ENCODE measurements around the gene ENPP3.

The ENPP3 gene

DNA sequence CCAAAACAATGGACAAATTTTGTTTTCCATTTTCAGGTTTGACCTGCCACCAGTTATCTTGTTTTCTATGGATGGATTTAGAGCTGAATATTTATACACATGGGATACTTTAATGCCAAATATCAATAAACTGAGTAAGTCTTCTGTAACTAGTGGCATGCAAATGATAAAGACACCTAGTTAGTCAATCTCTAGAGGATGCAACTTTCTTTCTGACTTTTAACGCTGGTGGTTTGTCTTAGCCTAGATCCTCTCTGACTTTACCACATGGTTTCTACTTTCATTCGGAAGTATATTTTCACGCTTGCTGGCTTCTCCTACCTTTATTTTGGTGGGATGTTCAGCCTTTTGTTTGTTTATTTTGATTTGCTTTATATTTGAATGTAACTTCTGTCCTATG lies 21.2 kb downstream of the ENPP3 start:
- TF ChIP-seq, protein P1, sequence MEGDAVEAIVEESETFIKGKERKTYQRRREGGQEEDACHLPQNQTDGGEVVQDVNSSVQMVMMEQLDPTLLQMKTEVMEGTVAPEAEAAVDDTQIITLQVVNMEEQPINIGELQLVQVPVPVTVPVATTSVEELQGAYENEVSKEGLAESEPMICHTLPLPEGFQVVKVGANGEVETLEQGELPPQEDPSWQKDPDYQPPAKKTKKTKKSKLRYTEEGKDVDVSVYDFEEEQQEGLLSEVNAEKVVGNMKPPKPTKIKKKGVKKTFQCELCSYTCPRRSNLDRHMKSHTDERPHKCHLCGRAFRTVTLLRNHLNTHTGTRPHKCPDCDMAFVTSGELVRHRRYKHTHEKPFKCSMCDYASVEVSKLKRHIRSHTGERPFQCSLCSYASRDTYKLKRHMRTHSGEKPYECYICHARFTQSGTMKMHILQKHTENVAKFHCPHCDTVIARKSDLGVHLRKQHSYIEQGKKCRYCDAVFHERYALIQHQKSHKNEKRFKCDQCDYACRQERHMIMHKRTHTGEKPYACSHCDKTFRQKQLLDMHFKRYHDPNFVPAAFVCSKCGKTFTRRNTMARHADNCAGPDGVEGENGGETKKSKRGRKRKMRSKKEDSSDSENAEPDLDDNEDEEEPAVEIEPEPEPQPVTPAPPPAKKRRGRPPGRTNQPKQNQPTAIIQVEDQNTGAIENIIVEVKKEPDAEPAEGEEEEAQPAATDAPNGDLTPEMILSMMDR (IDR thresholded peaks at IDR 0.05): no peak

DNA sequence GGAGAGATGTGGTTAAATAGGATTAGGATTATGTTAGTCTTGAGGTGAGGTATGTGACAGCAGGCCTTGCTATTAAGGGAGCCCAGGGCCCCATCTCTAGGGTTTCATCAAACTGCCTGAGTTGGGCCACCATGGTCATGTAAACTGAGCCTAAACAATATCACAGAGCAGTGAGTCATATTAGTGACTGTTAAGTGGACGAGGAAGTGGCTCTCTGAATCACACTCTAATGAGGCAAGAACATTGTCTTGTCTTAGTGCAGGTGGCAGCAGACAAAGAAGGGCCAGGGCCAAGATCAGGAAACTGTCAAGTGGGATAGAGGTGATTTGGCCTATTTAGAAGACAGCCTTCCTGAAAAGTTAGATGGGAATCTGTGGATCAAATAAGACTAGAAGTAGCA lies 23.1 kb downstream of the ENPP3 start:
- Histone ChIP-seq H3K36me3 (no peaks in the 10 kb centered on the region), H3K9me3 (no peaks in the 10 kb centered on the region), H3K27me3 (no peaks in the 10 kb centered on the region), H3K27ac (no peak overlapping the region), H3K4me1 (ENCODE audit: control insufficient read depth in 1 of 2, insufficient read depth in 1 of 2, low read depth in 1 of 2, low read length in 1 of 2) (no peaks in the 10 kb centered on the region), H3K4me3 (ENCODE audit: low read depth in 1 of 2, low read length in 1 of 2) (no peak overlapping the region)
- TF ChIP-seq, protein P1 (IDR thresholded peaks at IDR 0.05): no peak

More for the DNA sequence above, 21.2 kb downstream of the ENPP3 start:
- no peak overlapping the region for H3K4me3 ChIP-seq (ENCODE audit: low read depth in 1 of 2, low read length in 1 of 2)
- no peaks in the 10 kb centered on the region for H3K4me1 ChIP-seq (ENCODE audit: control insufficient read depth in 1 of 2, insufficient read depth in 1 of 2, low read depth in 1 of 2, low read length in 1 of 2)
- no peaks in the 10 kb centered on the region for H3K36me3 ChIP-seq
- H3K27me3 ChIP-seq: no peaks in the 10 kb centered on the region
- no peaks in the 10 kb centered on the region for H3K9me3 ChIP-seq
- H3K27ac ChIP-seq: no peak overlapping the region

DNA sequence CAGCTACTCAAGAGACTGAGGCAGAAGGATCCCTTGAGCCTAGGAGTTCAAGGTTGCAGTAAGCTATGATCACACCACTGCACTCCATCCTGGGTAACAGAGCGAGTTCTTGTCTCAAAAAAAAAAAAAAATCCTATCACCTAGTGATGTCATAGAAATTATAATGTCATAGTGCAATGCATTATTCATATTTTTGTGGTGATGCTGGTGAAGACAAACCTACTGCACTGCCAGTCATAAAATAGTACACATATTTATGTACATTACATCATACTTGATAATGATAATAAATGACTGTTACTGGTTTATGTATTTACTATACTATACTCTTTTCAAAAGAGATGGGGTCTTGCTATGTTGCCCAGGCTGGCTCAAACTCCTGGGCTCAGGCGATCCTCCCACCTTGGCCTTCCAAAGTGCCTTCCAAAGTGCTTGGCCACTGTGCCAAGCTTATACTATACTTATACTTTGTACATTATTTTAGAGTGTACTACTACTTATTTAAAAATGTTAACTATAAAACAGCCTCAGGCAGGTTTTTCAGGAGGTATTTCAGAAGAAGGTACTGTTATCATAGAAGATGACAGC lies 26.6 kb downstream of the ENPP3 start:
- H3K27ac ChIP-seq: no peak overlapping the region
- H3K27me3 ChIP-seq: no peaks in the 10 kb centered on the region
- no peaks in the 10 kb centered on the region for H3K9me3 ChIP-seq
- H3K4me3 ChIP-seq (ENCODE audit: low read depth in 1 of 2, low read length in 1 of 2): no peak overlapping the region
- no peaks in the 10 kb centered on the region for H3K4me1 ChIP-seq (ENCODE audit: control insufficient read depth in 1 of 2, insufficient read depth in 1 of 2, low read depth in 1 of 2, low read length in 1 of 2)
- H3K36me3 ChIP-seq: no peaks in the 10 kb centered on the region
- TF ChIP-seq, protein P1 (IDR thresholded peaks at IDR 0.05): no peak

DNA sequence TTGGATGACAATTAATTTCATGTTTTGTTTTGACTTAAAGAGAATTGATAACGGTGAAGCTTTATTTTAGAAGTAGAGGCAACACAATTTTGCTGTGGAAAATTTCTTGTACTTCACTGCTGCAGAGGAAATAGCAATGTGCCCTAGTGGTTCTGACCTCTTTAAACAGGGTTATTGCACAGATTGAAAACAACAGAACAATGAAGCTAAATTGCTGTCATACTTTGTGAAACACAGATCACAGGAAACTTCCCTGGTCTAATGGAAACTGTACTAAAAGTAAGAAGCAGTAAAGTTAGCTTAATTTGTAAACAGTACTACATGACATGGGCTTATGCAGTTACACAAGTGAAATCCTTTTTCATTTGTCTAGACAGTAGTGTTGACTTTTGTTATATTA lies 32.8 kb downstream of the ENPP3 start:
- H3K27me3 ChIP-seq: no peaks in the 10 kb centered on the region
- no peaks in the 10 kb centered on the region for H3K4me1 ChIP-seq (ENCODE audit: control insufficient read depth in 1 of 2, insufficient read depth in 1 of 2, low read depth in 1 of 2, low read length in 1 of 2)
- H3K27ac ChIP-seq: no peak overlapping the region
- no peak overlapping the region for H3K4me3 ChIP-seq (ENCODE audit: low read depth in 1 of 2, low read length in 1 of 2)
- no peaks in the 10 kb centered on the region for H3K9me3 ChIP-seq
- TF ChIP-seq, protein P1 (IDR thresholded peaks at IDR 0.05): no peak
- H3K36me3 ChIP-seq: no peaks in the 10 kb centered on the region

DNA sequence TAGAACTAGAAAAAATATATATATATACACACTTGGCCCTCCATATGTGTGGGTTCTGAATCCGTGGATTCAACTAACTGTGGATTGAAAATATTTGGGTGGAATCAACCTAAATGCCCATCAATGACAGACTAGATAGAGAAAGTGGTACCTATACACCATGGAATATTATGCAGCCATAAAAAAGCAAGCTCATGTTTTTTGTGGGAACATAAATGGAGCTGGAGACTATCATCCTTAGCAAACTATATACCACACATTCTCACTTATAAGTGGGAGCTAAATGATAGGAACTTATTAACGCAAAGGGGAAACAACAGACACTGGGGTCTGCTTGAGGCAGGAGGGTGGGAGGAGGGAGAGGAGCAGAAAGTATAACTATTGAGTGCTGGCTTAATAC lies 36.1 kb downstream of the ENPP3 start:
- H3K4me3 ChIP-seq (ENCODE audit: low read depth in 1 of 2, low read length in 1 of 2): no peak overlapping the region
- no peaks in the 10 kb centered on the region for H3K4me1 ChIP-seq (ENCODE audit: control insufficient read depth in 1 of 2, insufficient read depth in 1 of 2, low read depth in 1 of 2, low read length in 1 of 2)
- TF ChIP-seq, protein P1 (IDR thresholded peaks at IDR 0.05): no peak
- no peak overlapping the region for H3K27ac ChIP-seq
- H3K27me3 ChIP-seq: no peaks in the 10 kb centered on the region
- H3K36me3 ChIP-seq: no peaks in the 10 kb centered on the region
- no peaks in the 10 kb centered on the region for H3K9me3 ChIP-seq

DNA sequence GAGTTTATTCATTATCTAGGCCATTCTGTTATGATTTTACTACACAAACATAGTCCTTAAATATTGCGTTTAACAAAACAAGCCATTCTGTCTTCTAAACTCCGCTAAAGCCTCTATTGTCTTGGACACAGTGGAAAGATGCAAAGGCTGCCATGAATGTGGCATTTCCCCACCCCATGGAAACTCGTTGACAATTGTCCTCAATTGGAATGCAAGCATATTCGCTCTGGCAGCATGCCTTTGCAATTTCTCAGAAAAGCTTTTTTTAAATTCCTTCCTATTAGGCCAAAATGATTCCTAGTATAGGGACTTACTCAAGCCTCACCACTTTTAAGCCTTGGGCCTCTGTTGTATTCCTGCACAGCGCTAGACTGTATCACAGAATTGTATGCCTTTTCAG lies 41.3 kb downstream of the ENPP3 start:
- no peak overlapping the region for H3K27ac ChIP-seq
- no peak overlapping the region for H3K4me3 ChIP-seq (ENCODE audit: low read depth in 1 of 2, low read length in 1 of 2)
- H3K9me3 ChIP-seq: no peaks in the 10 kb centered on the region
- H3K27me3 ChIP-seq: no peaks in the 10 kb centered on the region
- no peaks in the 10 kb centered on the region for H3K36me3 ChIP-seq
- TF ChIP-seq, protein P1 (IDR thresholded peaks at IDR 0.05): no peak
- H3K4me1 ChIP-seq (ENCODE audit: control insufficient read depth in 1 of 2, insufficient read depth in 1 of 2, low read depth in 1 of 2, low read length in 1 of 2): no peaks in the 10 kb centered on the region

Data from neutrophil (primary cell).